ENCODE measurements around the gene RABGAP1L. TPM values are rescaled to one million over a fixed set of nuclear protein-coding genes. Genes with fewer than 3 reads are reported as not detected.
"Not testable (repeated sequence)": the region's sequence is repeated elsewhere in the genome, so short reads cannot be mapped to it uniquely, and the experiment has no call there.

Gene RABGAP1L
- total RNA-seq, 1 experiment from 2014 or later: 29.3 TPM

DNA sequence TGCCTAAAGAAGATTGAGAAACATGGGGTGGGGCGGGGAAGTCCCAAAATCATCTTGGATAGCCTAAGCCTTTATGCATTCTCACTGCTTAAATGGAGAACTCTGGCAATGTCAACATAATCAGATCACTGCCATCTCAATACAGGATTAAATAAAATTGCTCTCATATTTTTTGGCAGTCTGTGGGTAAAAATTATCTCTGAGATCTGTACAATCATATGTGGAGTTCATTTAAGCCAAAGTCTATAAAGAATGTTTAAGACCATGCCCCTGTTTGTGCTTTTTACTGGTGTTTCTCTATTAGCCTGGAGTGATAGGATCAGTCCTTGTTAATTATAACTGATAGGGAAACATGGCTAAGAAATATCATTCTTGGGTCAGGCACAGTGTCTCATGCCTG lies 424.8 kb downstream of the RABGAP1L start:
- no peaks in the 10 kb centered on the region for H3K9me3 ChIP-seq (ENCODE audit: control insufficient read depth in 1 of 2, insufficient read depth in 1 of 2, low read depth in 1 of 2, low read length in 2 of 2)
- H3K9ac ChIP-seq (ENCODE audit: low read length): no peak overlapping the region
- no peak overlapping the region for H3K4me3 ChIP-seq (replicated peaks in 1 of 2; ENCODE audit: low read depth in 1 of 2, low read length in 2 of 2)
- no peak for TF ChIP-seq EGR1 (IDR thresholded peaks at IDR 0.05; ENCODE audit: low read depth)
- TF ChIP-seq, protein P1, sequence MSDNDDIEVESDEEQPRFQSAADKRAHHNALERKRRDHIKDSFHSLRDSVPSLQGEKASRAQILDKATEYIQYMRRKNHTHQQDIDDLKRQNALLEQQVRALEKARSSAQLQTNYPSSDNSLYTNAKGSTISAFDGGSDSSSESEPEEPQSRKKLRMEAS (IDR thresholded peaks at IDR 0.05): no peak
- no peak for TF ChIP-seq ATF3 (IDR thresholded peaks at IDR 0.05)
- no peak for TF ChIP-seq SIN3A (IDR thresholded peaks at IDR 0.05; ENCODE audit: low read depth)
- TF ChIP-seq JUND (IDR thresholded peaks at IDR 0.05): no peak
- no peak for TF ChIP-seq POLR2A (IDR thresholded peaks at IDR 0.05; ENCODE audit: borderline replicate concordance, extremely low read depth, insufficient read depth, insufficient read length)
- no peak for TF ChIP-seq CEBPB (IDR thresholded peaks at IDR 0.05; ENCODE audit: low read depth)
- TF ChIP-seq SP1 (IDR thresholded peaks at IDR 0.05; ENCODE audit: low read depth): no peak
- TF ChIP-seq ZFX (IDR thresholded peaks at IDR 0.05): no peak
- TF ChIP-seq ELF1 (IDR thresholded peaks at IDR 0.05; ENCODE audit: borderline replicate concordance, low read depth): no peak
- TF ChIP-seq TCF7L2 (IDR thresholded peaks at IDR 0.05; ENCODE audit: borderline replicate concordance, extremely low read depth, insufficient read depth, insufficient read length): no peak
- no peaks in the 10 kb centered on the region for H3K9me2 ChIP-seq (ENCODE audit: insufficient read depth)
- DNase-seq (ENCODE audit: low read depth, low spot score) (no peak), ATAC-seq (no peak)
- H2AFZ ChIP-seq (ENCODE audit: low read depth, low read length, poor library complexity, severe bottlenecking): no peak overlapping the region
- BruUV-seq (replicated peaks): no TSS peak
- intact Hi-C loops (cut with micrococcal nuclease): no loop called here
- H3K27me3 ChIP-seq (ENCODE audit: insufficient read depth, low read length): no peaks in the 10 kb centered on the region
- H3K4me2 ChIP-seq (ENCODE audit: low read length): no peak overlapping the region
- H3K27ac ChIP-seq (ENCODE audit: low read depth, low read length): no peak overlapping the region
- CTCF ChIA-PET: no interaction called here
- RAD21 ChIA-PET (ENCODE audit: low non-redundant PET in 1 of 2, low total read pairs in 2 of 2, uncharacterized antibody in 2 of 2, unreplicated experiment in 2 of 2): no interaction called here
- H3K4me1 ChIP-seq (ENCODE audit: control insufficient read depth in 1 of 2, insufficient read depth in 2 of 2, low read length in 2 of 2): no peaks in the 10 kb centered on the region
- H4K20me1 ChIP-seq (ENCODE audit: insufficient read depth): no peaks in the 10 kb centered on the region
- H3K36me3 ChIP-seq (ENCODE audit: control insufficient read depth in 1 of 2, insufficient read depth in 2 of 2, low read length in 2 of 2): no peaks in the 10 kb centered on the region
- POLR2A ChIA-PET: no interaction called here
- no peaks in the 10 kb centered on the region for H3K79me2 ChIP-seq (ENCODE audit: insufficient read depth, low read length)

GRCh38 chr1:174588618-174589017 lies 429.3 kb downstream of the RABGAP1L start:
- CTCF ChIA-PET; H2AFZ ChIP-seq (ENCODE audit: low read depth, low read length, poor library complexity, severe bottlenecking); H3K36me3 ChIP-seq (ENCODE audit: control insufficient read depth in 1 of 2, insufficient read depth in 2 of 2, low read length in 2 of 2); H3K4me3 ChIP-seq (replicated peaks in 1 of 2; ENCODE audit: low read depth in 1 of 2, low read length in 2 of 2); ATAC-seq; H3K9me3 ChIP-seq (ENCODE audit: control insufficient read depth in 1 of 2, insufficient read depth in 1 of 2, low read depth in 1 of 2, low read length in 2 of 2); H3K27ac ChIP-seq (ENCODE audit: low read depth, low read length); H3K9me2 ChIP-seq (ENCODE audit: insufficient read depth); intact Hi-C loops (cut with micrococcal nuclease); H3K4me1 ChIP-seq (ENCODE audit: control insufficient read depth in 1 of 2, insufficient read depth in 2 of 2, low read length in 2 of 2); H4K20me1 ChIP-seq (ENCODE audit: insufficient read depth); BruUV-seq (replicated peaks); POLR2A ChIA-PET; H3K4me2 ChIP-seq (ENCODE audit: low read length); H3K9ac ChIP-seq (ENCODE audit: low read length); H3K79me2 ChIP-seq (ENCODE audit: insufficient read depth, low read length); DNase-seq (ENCODE audit: low read depth, low spot score); H3K27me3 ChIP-seq (ENCODE audit: insufficient read depth, low read length); RAD21 ChIA-PET (ENCODE audit: low non-redundant PET in 1 of 2, low total read pairs in 2 of 2, uncharacterized antibody in 2 of 2, unreplicated experiment in 2 of 2): not testable (repeated sequence)

Measured in HCT116 (cell line).